ENCODE data around the gene KCNE4. TPM values are rescaled to one million over a fixed set of nuclear protein-coding genes. Genes with fewer than 3 reads are reported as not detected.

KCNE4 gene
- total and polyA plus RNA-seq, 2 experiments from 2014 or later = not detected

GRCh38 chr2:223039618-223040017, 12.4 kb upstream of the KCNE4 start:
- peaks cover 20% of the 10 kb centered on the region for H3K36me3 Mint-ChIP-seq (ENCODE audit: low read depth)
- TF ChIP-seq NANOG (IDR thresholded peaks at IDR 0.05; ENCODE audit: borderline replicate concordance) (no peak), STAT1 (IDR thresholded peaks at IDR 0.05; ENCODE audit: unreplicated experiment) (no peak), JUNB (IDR thresholded peaks at IDR 0.05; ENCODE audit: unreplicated experiment) (no peak), EZH2 (IDR thresholded peaks at IDR 0.05; ENCODE audit: low read depth, unreplicated experiment) (no peak), ZNF114 (CRISPR knock-in tag; IDR thresholded peaks at IDR 0.05) (no peak), ZNF331 (CRISPR knock-in tag; IDR thresholded peaks at IDR 0.05; ENCODE audit: low read depth) (no peak)
- TF ChIP-seq, protein P1, sequence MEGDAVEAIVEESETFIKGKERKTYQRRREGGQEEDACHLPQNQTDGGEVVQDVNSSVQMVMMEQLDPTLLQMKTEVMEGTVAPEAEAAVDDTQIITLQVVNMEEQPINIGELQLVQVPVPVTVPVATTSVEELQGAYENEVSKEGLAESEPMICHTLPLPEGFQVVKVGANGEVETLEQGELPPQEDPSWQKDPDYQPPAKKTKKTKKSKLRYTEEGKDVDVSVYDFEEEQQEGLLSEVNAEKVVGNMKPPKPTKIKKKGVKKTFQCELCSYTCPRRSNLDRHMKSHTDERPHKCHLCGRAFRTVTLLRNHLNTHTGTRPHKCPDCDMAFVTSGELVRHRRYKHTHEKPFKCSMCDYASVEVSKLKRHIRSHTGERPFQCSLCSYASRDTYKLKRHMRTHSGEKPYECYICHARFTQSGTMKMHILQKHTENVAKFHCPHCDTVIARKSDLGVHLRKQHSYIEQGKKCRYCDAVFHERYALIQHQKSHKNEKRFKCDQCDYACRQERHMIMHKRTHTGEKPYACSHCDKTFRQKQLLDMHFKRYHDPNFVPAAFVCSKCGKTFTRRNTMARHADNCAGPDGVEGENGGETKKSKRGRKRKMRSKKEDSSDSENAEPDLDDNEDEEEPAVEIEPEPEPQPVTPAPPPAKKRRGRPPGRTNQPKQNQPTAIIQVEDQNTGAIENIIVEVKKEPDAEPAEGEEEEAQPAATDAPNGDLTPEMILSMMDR (conservative IDR thresholded peaks at IDR 0.05; ENCODE audit: low read depth in 2 of 2) = no peak
- TF ChIP-seq, protein P2, sequence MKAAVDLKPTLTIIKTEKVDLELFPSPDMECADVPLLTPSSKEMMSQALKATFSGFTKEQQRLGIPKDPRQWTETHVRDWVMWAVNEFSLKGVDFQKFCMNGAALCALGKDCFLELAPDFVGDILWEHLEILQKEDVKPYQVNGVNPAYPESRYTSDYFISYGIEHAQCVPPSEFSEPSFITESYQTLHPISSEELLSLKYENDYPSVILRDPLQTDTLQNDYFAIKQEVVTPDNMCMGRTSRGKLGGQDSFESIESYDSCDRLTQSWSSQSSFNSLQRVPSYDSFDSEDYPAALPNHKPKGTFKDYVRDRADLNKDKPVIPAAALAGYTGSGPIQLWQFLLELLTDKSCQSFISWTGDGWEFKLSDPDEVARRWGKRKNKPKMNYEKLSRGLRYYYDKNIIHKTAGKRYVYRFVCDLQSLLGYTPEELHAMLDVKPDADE (IDR thresholded peaks at IDR 0.05) = no peak
- no peak overlapping the region for H3K4me2 ChIP-seq
- no peaks in the 10 kb centered on the region for H4K20me1 ChIP-seq (replicated peaks; ENCODE audit: insufficient read depth)
- no peak overlapping the region for H3K4me3 ChIP-seq
- H3K36me3 ChIP-seq (ENCODE audit: insufficient read depth) = no peaks in the 10 kb centered on the region
- H3F3A ChIP-seq (replicated peaks; ENCODE audit: low read depth) = no peaks in the 10 kb centered on the region
- DNase-seq (ENCODE audit: low spot score) (no peak), ATAC-seq (no peak)
- no peaks in the 10 kb centered on the region for H3K79me2 ChIP-seq (replicated peaks; ENCODE audit: insufficient read depth)
- H3K4me1 Mint-ChIP-seq = peaks cover 53% of the 10 kb centered on the region
- peaks cover 3% of the 10 kb centered on the region for H3K27me3 Mint-ChIP-seq (ENCODE audit: insufficient read depth, low read depth, poor library complexity)
- H3K9me3 Mint-ChIP-seq = peaks cover 12% of the 10 kb centered on the region
- H2AFZ ChIP-seq = no peak overlapping the region
- H3K9me2 ChIP-seq (ENCODE audit: insufficient read depth) = peaks cover 14% of the 10 kb centered on the region
- H3K27ac ChIP-seq (ENCODE audit: low read depth) = no peak overlapping the region
- H3K4me1 ChIP-seq (ENCODE audit: insufficient read depth) = peaks cover 32% of the 10 kb centered on the region
- no peak overlapping the region for H3K27ac Mint-ChIP-seq
- no peaks in the 10 kb centered on the region for H3K27me3 ChIP-seq (ENCODE audit: insufficient read depth)
- no peak overlapping the region for H3K4me3 Mint-ChIP-seq

DNA sequence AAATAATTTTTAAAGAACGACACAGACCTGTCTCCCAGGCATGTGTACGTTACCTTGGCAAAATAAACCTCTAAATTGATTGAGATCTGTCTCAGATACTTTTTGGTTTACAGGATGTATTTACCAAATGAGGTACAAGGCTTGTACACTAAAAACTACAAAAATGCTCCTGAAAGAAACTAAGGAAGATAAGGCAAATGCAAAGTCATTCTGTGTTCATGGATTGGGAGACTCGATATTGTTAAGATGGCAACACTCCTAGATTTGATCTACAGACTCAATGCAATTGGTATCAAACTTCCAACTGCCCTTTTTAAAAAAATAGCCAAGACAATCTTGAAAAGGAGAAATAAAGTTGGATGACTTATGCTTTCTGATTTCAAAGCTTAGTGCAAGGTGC, 11.5 kb upstream of the KCNE4 start:
- H3F3A ChIP-seq (replicated peaks; ENCODE audit: low read depth) = no peaks in the 10 kb centered on the region
- peaks cover 14% of the 10 kb centered on the region for H3K36me3 Mint-ChIP-seq (ENCODE audit: low read depth)
- H3K27ac Mint-ChIP-seq = no peak overlapping the region; the same call in 1 of the 2 replicates
- H3K9me3 Mint-ChIP-seq = peaks cover 12% of the 10 kb centered on the region
- no peaks in the 10 kb centered on the region for H3K79me2 ChIP-seq (replicated peaks; ENCODE audit: insufficient read depth)
- no peak overlapping the region for H3K4me3 ChIP-seq
- H3K4me1 Mint-ChIP-seq = peaks cover 51% of the 10 kb centered on the region
- peaks cover 3% of the 10 kb centered on the region for H3K27me3 Mint-ChIP-seq (ENCODE audit: insufficient read depth, low read depth, poor library complexity)
- DNase-seq (ENCODE audit: low spot score) (no peak), ATAC-seq (no peak)
- H3K27me3 ChIP-seq (ENCODE audit: insufficient read depth) = no peaks in the 10 kb centered on the region
- H3K4me2 ChIP-seq = no peak overlapping the region
- no peak overlapping the region for H3K4me3 Mint-ChIP-seq
- H3K4me1 ChIP-seq (ENCODE audit: insufficient read depth) = peaks cover 32% of the 10 kb centered on the region
- H3K9me2 ChIP-seq (ENCODE audit: insufficient read depth) = peaks cover 14% of the 10 kb centered on the region
- H3K27ac ChIP-seq (ENCODE audit: low read depth) = no peak overlapping the region
- H2AFZ ChIP-seq = no peak overlapping the region
- no peaks in the 10 kb centered on the region for H4K20me1 ChIP-seq (replicated peaks; ENCODE audit: insufficient read depth)
- H3K36me3 ChIP-seq (ENCODE audit: insufficient read depth) = no peaks in the 10 kb centered on the region
- TF ChIP-seq ZNF462 (CRISPR knock-in tag; IDR thresholded peaks at IDR 0.05) (no peak), NANOG (IDR thresholded peaks at IDR 0.05; ENCODE audit: borderline replicate concordance) (no peak)
- TF ChIP-seq, protein P2 (IDR thresholded peaks at IDR 0.05) = no peak

All from GM23338 (cell line).